ENCODE measurements around the gene FANCM. TPM values are rescaled to one million over a fixed set of nuclear protein-coding genes. Genes with fewer than 3 reads are reported as not detected.

Gene FANCM
- total RNA-seq: 5.9 and 6.4 TPM in 2 replicates

GRCh38 chr14:45135659-45136395 is at the start of gene FANCM:
FANCM (plus strand) TSS chr14:45135930; CDS start chr14:45136032, 102 bp downstream.

GRCh38 chr14:45134051-45134958 is 1.4 kb upstream of the FANCM start, which contains the start of gene FKBP3:
FKBP3 (minus strand) TSS chr14:45134481; CDS start chr14:45134456, 25 bp downstream.

Other genes with a start within 250 kb of the FANCM start
- 11.0 and 12.3 TPM in 2 replicates for gene KLHL28, start 174.0 kb upstream of the FANCM start, total RNA-seq
- gene TOGARAM1, start 173.7 kb upstream of the FANCM start, total RNA-seq: 22.0 and 26.0 TPM in 2 replicates
- 32.4 and 40.1 TPM in 2 replicates for gene PRPF39, start 51.8 kb upstream of the FANCM start, total RNA-seq
- gene FKBP3, start 1.4 kb upstream of the FANCM start, total RNA-seq: 26.7 and 35.9 TPM in 2 replicates
- gene MIS18BP1, start 117.3 kb downstream of the FANCM start, total RNA-seq: 21.1 and 27.7 TPM in 2 replicates

All from smooth muscle cell of the umbilical artery (primary cell).